ENCODE results near the gene AKR7A3. TPM values are rescaled to one million over a fixed set of nuclear protein-coding genes. Genes with fewer than 3 reads are reported as not detected.

AKR7A3 gene
- total and polyA plus RNA-seq, 2 of the 4 experiments (the other 2 are of a cell fraction), result 0.18 to 0.62 TPM

- dilution Hi-C loops (cut with HindIII; ENCODE audit: low sequenced_read_pairs, unreplicated experiment), result no loop called here
These were observed 42.0 kb upstream of the AKR7A3 start for GRCh38 chr1:19330449-19331135.

More at GRCh38 chr1:19330449-19331135, 42.0 kb upstream of the AKR7A3 start:
- in situ Hi-C loops (cut with MboI; ENCODE audit: low sequenced_read_pairs) (no loop called here), intact Hi-C loops (cut with micrococcal nuclease) (no loop called here)
- H3K79me1 ChIP-seq (ENCODE audit: low read depth in 1 of 2, low read length in 2 of 2), result no peaks in the 10 kb centered on the region
- no peak overlapping the region for H2BK15ac ChIP-seq (ENCODE audit: low read depth, low read length)
- no peak overlapping the region for H2AFZ ChIP-seq (replicated peaks; ENCODE audit: low read length, poor library complexity)
- H3K4me3 ChIP-seq (ENCODE audit: insufficient read depth, low read depth, low read length), result no peak overlapping the region
- no peak overlapping the region for H3K14ac ChIP-seq (replicated peaks; ENCODE audit: low read depth, low read length)
- H2BK120ac ChIP-seq (ENCODE audit: low read depth, low read length), result no peak overlapping the region
- peaks cover 9% of the 10 kb centered on the region; the same call in 1 of the 2 replicates for H3K9me1 ChIP-seq (ENCODE audit: insufficient read depth, low read length)
- H3K9me3 ChIP-seq (ENCODE audit: control insufficient read depth, insufficient read depth, low read length), result no peaks in the 10 kb centered on the region
- H2BK20ac ChIP-seq (ENCODE audit: low read depth, low read length), result no peak overlapping the region
- H4K8ac ChIP-seq (ENCODE audit: low read depth in 2 of 2, low read length in 2 of 2), result no peak overlapping the region
- ATAC-seq (ENCODE audit: low read depth) (no peak), DNase-seq (no peak)
- no peak overlapping the region for H4K91ac ChIP-seq (ENCODE audit: insufficient read depth, low read depth, low read length)
- TF ChIP-seq NFE2L2 (IDR thresholded peaks at IDR 0.05; ENCODE audit: low read depth, low read length) (no peak), CEBPB (IDR thresholded peaks at IDR 0.05; ENCODE audit: low read depth, low read length) (no peak), FOS (IDR thresholded peaks at IDR 0.05; ENCODE audit: low read depth, low read length) (no peak), MAFK (IDR thresholded peaks at IDR 0.05; ENCODE audit: low read depth, low read length) (no peak), RFX5 (IDR thresholded peaks at IDR 0.05; ENCODE audit: low read depth, low read length) (no peak), MAZ (IDR thresholded peaks at IDR 0.05; ENCODE audit: borderline replicate concordance, low read depth, low read length) (no peak), RAD21 (IDR thresholded peaks at IDR 0.05; ENCODE audit: low read length) (no peak), SMC3 (IDR thresholded peaks at IDR 0.05; ENCODE audit: low read depth, low read length) (no peak), POLR2A (IDR thresholded peaks at IDR 0.05; ENCODE audit: low read depth, low read length) (no peak), CHD1 (IDR thresholded peaks at IDR 0.05; ENCODE audit: low read depth, low read length) (no peak), BHLHE40 (IDR thresholded peaks at IDR 0.05; ENCODE audit: low read depth, low read length) (no peak), RCOR1 (IDR thresholded peaks at IDR 0.05; ENCODE audit: insufficient replicate concordance, low read length) (no peak), MXI1 (IDR thresholded peaks at IDR 0.05; ENCODE audit: borderline replicate concordance, low read depth, low read length) (no peak)
- TF ChIP-seq, protein P1, sequence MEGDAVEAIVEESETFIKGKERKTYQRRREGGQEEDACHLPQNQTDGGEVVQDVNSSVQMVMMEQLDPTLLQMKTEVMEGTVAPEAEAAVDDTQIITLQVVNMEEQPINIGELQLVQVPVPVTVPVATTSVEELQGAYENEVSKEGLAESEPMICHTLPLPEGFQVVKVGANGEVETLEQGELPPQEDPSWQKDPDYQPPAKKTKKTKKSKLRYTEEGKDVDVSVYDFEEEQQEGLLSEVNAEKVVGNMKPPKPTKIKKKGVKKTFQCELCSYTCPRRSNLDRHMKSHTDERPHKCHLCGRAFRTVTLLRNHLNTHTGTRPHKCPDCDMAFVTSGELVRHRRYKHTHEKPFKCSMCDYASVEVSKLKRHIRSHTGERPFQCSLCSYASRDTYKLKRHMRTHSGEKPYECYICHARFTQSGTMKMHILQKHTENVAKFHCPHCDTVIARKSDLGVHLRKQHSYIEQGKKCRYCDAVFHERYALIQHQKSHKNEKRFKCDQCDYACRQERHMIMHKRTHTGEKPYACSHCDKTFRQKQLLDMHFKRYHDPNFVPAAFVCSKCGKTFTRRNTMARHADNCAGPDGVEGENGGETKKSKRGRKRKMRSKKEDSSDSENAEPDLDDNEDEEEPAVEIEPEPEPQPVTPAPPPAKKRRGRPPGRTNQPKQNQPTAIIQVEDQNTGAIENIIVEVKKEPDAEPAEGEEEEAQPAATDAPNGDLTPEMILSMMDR (conservative IDR thresholded peaks at IDR 0.05; ENCODE audit: low read depth, low read length), result no peak
- TF ChIP-seq, protein P2, sequence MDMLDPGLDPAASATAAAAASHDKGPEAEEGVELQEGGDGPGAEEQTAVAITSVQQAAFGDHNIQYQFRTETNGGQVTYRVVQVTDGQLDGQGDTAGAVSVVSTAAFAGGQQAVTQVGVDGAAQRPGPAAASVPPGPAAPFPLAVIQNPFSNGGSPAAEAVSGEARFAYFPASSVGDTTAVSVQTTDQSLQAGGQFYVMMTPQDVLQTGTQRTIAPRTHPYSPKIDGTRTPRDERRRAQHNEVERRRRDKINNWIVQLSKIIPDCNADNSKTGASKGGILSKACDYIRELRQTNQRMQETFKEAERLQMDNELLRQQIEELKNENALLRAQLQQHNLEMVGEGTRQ (IDR thresholded peaks at IDR 0.05; ENCODE audit: low read depth, low read length), result no peak
- TF ChIP-seq, protein P3, sequence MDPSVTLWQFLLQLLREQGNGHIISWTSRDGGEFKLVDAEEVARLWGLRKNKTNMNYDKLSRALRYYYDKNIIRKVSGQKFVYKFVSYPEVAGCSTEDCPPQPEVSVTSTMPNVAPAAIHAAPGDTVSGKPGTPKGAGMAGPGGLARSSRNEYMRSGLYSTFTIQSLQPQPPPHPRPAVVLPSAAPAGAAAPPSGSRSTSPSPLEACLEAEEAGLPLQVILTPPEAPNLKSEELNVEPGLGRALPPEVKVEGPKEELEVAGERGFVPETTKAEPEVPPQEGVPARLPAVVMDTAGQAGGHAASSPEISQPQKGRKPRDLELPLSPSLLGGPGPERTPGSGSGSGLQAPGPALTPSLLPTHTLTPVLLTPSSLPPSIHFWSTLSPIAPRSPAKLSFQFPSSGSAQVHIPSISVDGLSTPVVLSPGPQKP (IDR thresholded peaks at IDR 0.05; ENCODE audit: borderline replicate concordance, low read depth, low read length), result no peak
- H3K4ac ChIP-seq (ENCODE audit: low read depth, low read length), result no peak overlapping the region
- ChIA-PET CTCF (no interaction called here), POLR2A (ENCODE audit: unreplicated experiment) (no interaction called here)
- WGBS, 2 experiments (ENCODE audit: extremely low coverage in 2 of 2, insufficient read length in 1 of 2), result 100% methylated on average over 1 of the region's 14 CpGs; no CpG with 5 or more reads in 1 of the 2 experiments
- H2AK9ac ChIP-seq (replicated peaks; ENCODE audit: low read depth, low read length, poor library complexity), result peak overlapping the region; percentile 28
- peaks cover 5% of the 10 kb centered on the region for H4K20me1 ChIP-seq (ENCODE audit: insufficient read depth, low read length)
- H2AK5ac ChIP-seq (ENCODE audit: low read depth, low read length), result no peak overlapping the region
- H3K56ac ChIP-seq (ENCODE audit: extremely low read depth, insufficient read depth, low read length), result no peak overlapping the region
- no peaks in the 10 kb centered on the region for H3K4me1 ChIP-seq (ENCODE audit: control insufficient read depth, insufficient read depth, low read length)
- H3K27me3 ChIP-seq (ENCODE audit: control insufficient read depth, insufficient read depth, low read length), result no peaks in the 10 kb centered on the region
- H3K23ac ChIP-seq (ENCODE audit: low read depth, low read length), result no peak overlapping the region
- no peak overlapping the region for H3K9ac ChIP-seq (ENCODE audit: low read depth, low read length)
- no peak overlapping the region for H4K5ac ChIP-seq (ENCODE audit: low read depth, low read length)
- H3K18ac ChIP-seq (ENCODE audit: low read depth, low read length), result no peak overlapping the region
- H3K36me3 ChIP-seq (ENCODE audit: control insufficient read depth, insufficient read depth, low read length), result peaks cover 37% of the 10 kb centered on the region
- H3K4me2 ChIP-seq (ENCODE audit: low read depth, low read length), result no peak overlapping the region
- no peak overlapping the region for H3K27ac ChIP-seq (ENCODE audit: insufficient read depth, low read length)
- no peak overlapping the region for H2BK5ac ChIP-seq (ENCODE audit: low read depth, low read length, poor library complexity, severe bottlenecking)
- BruUV-seq (replicated peaks), result no TSS peak

All from IMR-90 (cell line).